Activated B cell treated with CpG ODN at 0.5 μM for 24 hours (primary cell): ENCODE results near the gene NARF. TPM values are rescaled to one million over a fixed set of nuclear protein-coding genes. Genes with fewer than 3 reads are reported as not detected.

Experiments
- ATAC-seq: fragments of 200-7000 bp; cut with Tn5 transposase; one replicate; pipeline ENCODE4 v1.10.0; 2021; ENCODE audit warnings: low read depth, mild to moderate bottlenecking, moderate library complexity
- CTCF ChIA-PET: fragments of 350-600 bp; sonication (Branson Sonifier 250); formaldehyde crosslinking; loops from one replicate; lab custom pipeline; 2021; ENCODE audit warnings: antibody characterized with exemption; lab: Charles Lee
- POLR2A ChIA-PET: fragments of 350-600 bp; sonication (Branson Sonifier 250); formaldehyde crosslinking; loops from one replicate; lab custom pipeline; 2021; ENCODE audit warnings: antibody characterized with exemption; lab: Charles Lee
- DNase-seq: peaks from one replicate; pipeline ENCODE4 v3.0.0; 2022
- H3K27ac Mint-ChIP-seq: one replicate; pipeline ENCODE4 v1.8.0; 2020; ENCODE audit warnings: mixed read lengths
- H3K27me3 Mint-ChIP-seq: one replicate; pipeline ENCODE4 v1.8.0; 2021; ENCODE audit warnings: mixed read lengths
- H3K36me3 Mint-ChIP-seq: one replicate; pipeline ENCODE4 v1.8.0; 2021; ENCODE audit warnings: low read depth, mixed read lengths
- H3K4me1 Mint-ChIP-seq: one replicate; pipeline ENCODE4 v1.8.0; 2021; ENCODE audit warnings: mixed read lengths
- H3K4me3 Mint-ChIP-seq: one replicate; pipeline ENCODE4 v1.8.0; 2020; ENCODE audit warnings: mild to moderate bottlenecking, mixed read lengths
- H3K9me3 Mint-ChIP-seq: one replicate; pipeline ENCODE4 v1.8.0; 2020; ENCODE audit warnings: mixed read lengths
- CTCF ChIP-seq: fragments of 200-600 bp; IDR thresholded peaks from one replicate; pipeline ENCODE4 v1.8.0; 2022; ENCODE audit warnings: antibody characterized with exemption, mild to moderate bottlenecking
- intact Hi-C: fragments of 100-400 bp; cut with micrococcal nuclease; formaldehyde crosslinking; loops from one replicate; pipeline ENCODE4 v1.15.1; 2024
- total RNA-seq: library from RNA; stranded (reverse); gene quantifications from 2 replicates; pipeline ENCODE4 v1.2.3, GENCODE V29; 2022

NARF gene
- total RNA-seq, 1 donor from 2014 or later, result 81.9 TPM

GRCh38 chr17:82433560-82434215 lies 24.9 kb upstream of the NARF start:
- Mint-ChIP-seq H3K27ac (peak overlapping the region; percentile 78), H3K36me3 (peaks cover 29% of the 10 kb centered on the region), H3K27me3 (no peaks in the 10 kb centered on the region), H3K4me1 (peaks cover 46% of the 10 kb centered on the region), H3K4me3 (no peak overlapping the region), H3K9me3 (no peaks in the 10 kb centered on the region)
- no peak for ATAC-seq
- intact Hi-C loops, result loop anchor here (1.0 to 2.0 kb wide), 2 partner anchors 15 to 16 kb away; partner anchors contain the start of genes HEXD and OGFOD3
- ChIA-PET POLR2A (interaction anchor here (0.7 to 10.6 kb wide), 6 partner anchors 9 to 70 kb away, joined by 3 to 130 read pairs (median 3); partner anchors contain the start of gene CYBC1), CTCF (no interaction called here)
- TF ChIP-seq CTCF, result no peak
- no peak for DNase-seq

GRCh38 chr17:82434216-82434565 lies 24.4 kb upstream of the NARF start:
- H3K4me1 Mint-ChIP-seq, result peaks cover 45% of the 10 kb centered on the region
- intact Hi-C loops, result loop anchor here (1.0 to 2.0 kb wide), 2 partner anchors 15 kb away; partner anchors contain the start of genes HEXD and OGFOD3
- no peaks in the 10 kb centered on the region for H3K27me3 Mint-ChIP-seq
- ATAC-seq (peak; percentile 84), DNase-seq (no peak)
- peak overlapping the region; percentile 50 for H3K4me3 Mint-ChIP-seq
- no peak for TF ChIP-seq CTCF
- POLR2A ChIA-PET, result interaction anchor here (0.6 to 10.6 kb wide), 6 partner anchors 10 to 206 kb away, joined by 3 to 130 read pairs (median 4); partner anchors contain the start of gene CYBC1
- CTCF ChIA-PET, result no interaction called here
- peak overlapping the region; percentile 78 for H3K27ac Mint-ChIP-seq
- no peaks in the 10 kb centered on the region for H3K9me3 Mint-ChIP-seq
- peaks cover 28% of the 10 kb centered on the region for H3K36me3 Mint-ChIP-seq

- Mint-ChIP-seq H3K27ac (peak overlapping the region; percentile 78), H3K4me1 (peaks cover 45% of the 10 kb centered on the region), H3K9me3 (no peaks in the 10 kb centered on the region), H3K27me3 (no peaks in the 10 kb centered on the region), H3K36me3 (peaks cover 19% of the 10 kb centered on the region), H3K4me3 (no peak overlapping the region)
- CTCF ChIA-PET, result no interaction called here
- no peak for ATAC-seq
- intact Hi-C loops, result loop anchor here (2.0 kb wide), 1 partner anchor 16 kb away; the partner anchor contains the start of genes HEXD and OGFOD3
- no peak for DNase-seq
- TF ChIP-seq CTCF, result no peak
- POLR2A ChIA-PET, result interaction anchor here (0.9 to 10.6 kb wide), 3 partner anchors 9 to 13 kb away, joined by 3 to 130 read pairs (median 4); partner anchors contain the start of gene CYBC1
Measured at GRCh38 chr17:82435103-82435502, 23.4 kb upstream of the NARF start.

GRCh38 chr17:82435601-82436583 lies 22.6 kb upstream of the NARF start:
- DNase-seq (no peak), ATAC-seq (no peak)
- H3K9me3 Mint-ChIP-seq, result no peaks in the 10 kb centered on the region
- ChIA-PET CTCF (no interaction called here), POLR2A (interaction anchor here (10.6 kb wide), 1 partner anchor 13 kb away, joined by 130 read pairs; the partner anchor contains the start of gene CYBC1)
- peaks cover 24% of the 10 kb centered on the region for H3K36me3 Mint-ChIP-seq
- H3K4me3 Mint-ChIP-seq, result no peak overlapping the region
- H3K27me3 Mint-ChIP-seq, result no peaks in the 10 kb centered on the region
- TF ChIP-seq CTCF, result no peak
- intact Hi-C loops, result loop anchor here (2.0 kb wide), 1 partner anchor 17 kb away; the partner anchor contains the start of genes HEXD and OGFOD3
- peak overlapping the region; percentile 78 for H3K27ac Mint-ChIP-seq
- peaks cover 48% of the 10 kb centered on the region for H3K4me1 Mint-ChIP-seq
